Adrenal gland (tissue), 12 donors: Measurements from ENCODE around the gene ASXL2. TPM values are rescaled to one million over a fixed set of nuclear protein-coding genes. Genes with fewer than 3 reads are reported as not detected.

Experiments used
- DNase-seq, 7 donors: peaks; one replicate each; pipeline ENCODE4 v3.0.0-alpha.2; 2019 to 2020
- H3K27ac ChIP-seq, 5 donors: fragments of 200-600 bp; sonication (generic) in 4 of 5; 1 replicate in 3 of 5; 2 replicates in 2 of 5; pipeline versions ENCODE4 v1.5.1 to v1.8.0; 2016 to 2020; ENCODE audit warnings: mild to moderate bottlenecking in 1 of 5
- H3K27me3 ChIP-seq: fragments of 200-600 bp; 2 replicates; pipeline ENCODE4 v1.8.0; 2021
- H3K36me3 ChIP-seq, 2 donors: fragments of 200-600 bp; replicated peaks in 1 of 2; 1 replicate in 1 of 2; 2 replicates in 1 of 2; pipeline versions ENCODE4 v1.5.1 to v1.8.0; 2018 to 2022
- H3K4me1 ChIP-seq, 2 donors: fragments of 200-600 bp; replicated peaks in 1 of 2; 1 replicate in 1 of 2; 2 replicates in 1 of 2; pipeline versions ENCODE4 v1.5.1 to v1.8.0; 2018 to 2021
- H3K4me3 ChIP-seq, 4 donors: fragments of 200-600 bp; sonication (generic) in 3 of 4; one replicate each; pipeline ENCODE4 v1.5.1; 2016 to 2018
- H3K9me3 ChIP-seq, 3 donors: fragments of 200-600 bp; sonication (generic) in 1 of 3; replicated peaks in 1 of 3; 1 replicate in 2 of 3; 2 replicates in 1 of 3; pipeline versions ENCODE4 v1.5.1 to v1.8.0; 2016 to 2021
- POLR2A ChIP-seq, 2 donors: fragments of 450-650 bp; IDR thresholded peaks; one replicate each; pipeline ENCODE4 v1.6.1; 2017; ENCODE audit warnings: antibody characterized with exemption in 2 of 2, mild to moderate bottlenecking in 2 of 2, moderate library complexity in 1 of 2
- WGBS, 4 donors: extraction: QIAGEN DNeasy Blood & Tissue Kit in 2 of 4; methylation state at CpG; one replicate each; pipeline versions ENCODE4 v1.1.5 to v1.1.7; 2013 to 2017; 5-methylcytosine and 5-hydroxymethylcytosine counted together
- intact Hi-C, 2 donors: fragments of 100-400 bp; cut with DNase I; formaldehyde crosslinking; loops; one replicate each; pipeline versions ENCODE4 v1.14.1 to v1.15.0; 2022 to 2023
- polyA plus RNA-seq, 3 donors: library from polyadenylated mRNA; stranded (reverse); fragments of 200-250 nt in 2 of 3; fragments of 350-450 nt in 1 of 3; fragmentation: Illumina TruSeq in 1 of 3; extraction: RNeasy Lipid Tissue Mini Kit (QIAGEN cat#74804) in 1 of 3; gene quantifications; one replicate each; pipeline ENCODE4 v1.2.3, GENCODE V29; 2013 to 2014
- total RNA-seq, 9 donors: library from RNA; depleted of rRNA in 4 of 9; stranded (reverse); fragments of >200 nt in 4 of 9; fragments of 120-200 nt in 1 of 9; fragmentation: NEBNext Ultra II Directional in 1 of 9; extraction: Animal tissue kit (Norgen Biotek cat#: 25700) in 1 of 9; gene quantifications; one replicate each; pipeline versions ENCODE4 v1.1.0 to v1.2.4, GENCODE V29; 2013 to 2023
- TF ChIP-seq, protein P1 (sequence below), 6 experiments: fragments of 450-650 bp in 4 of 6; fragments of 200-600 bp in 2 of 6; sonication (generic) in 1 of 6; IDR thresholded peaks; 1 replicate in 5 of 6; 2 replicates in 1 of 6; pipeline versions ENCODE4 v1.5.1 to v1.8.0; 2016 to 2021; ENCODE audit warnings: antibody characterized with exemption in 6 of 6, mild to moderate bottlenecking in 2 of 6, moderate library complexity in 1 of 6
- donor health status: healthy with polysubstance abuse.
- donor health status: Bipolar disorder and iron deficiency.
- donor health status: DM: yes; HTN: yes; CAD: no.
- donor health status: DM: no; HTN: no; CAD: no.
- donor health status: DM: no; HTN: no; CAD: no.
- donor health status: DM: yes; HTN: yes; CAD: no.

Gene ASXL2
- total and polyA plus RNA-seq, 12 donors: 1.4 to 41.8 (median 20.9) TPM

DNA sequence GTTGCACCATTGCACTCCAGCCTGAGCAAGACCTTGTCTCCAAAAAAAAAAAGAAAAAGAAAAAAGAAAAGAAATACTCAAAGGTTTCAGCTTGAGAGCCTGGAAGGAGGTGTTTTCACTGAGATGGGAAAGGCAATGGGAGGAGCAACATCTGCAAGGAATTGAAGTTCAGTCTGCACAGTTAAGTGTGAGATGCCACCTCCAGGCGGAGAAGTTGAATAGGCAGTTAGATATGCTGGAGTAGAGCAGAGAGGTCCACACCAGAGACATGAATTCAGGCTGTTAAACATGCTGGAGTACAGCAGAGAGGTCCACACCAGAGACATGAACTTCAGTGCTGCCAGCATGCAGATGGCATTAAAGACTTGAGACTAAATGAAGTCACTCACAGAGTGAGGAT, 163.5 kb downstream of the ASXL2 start:
- TF ChIP-seq, protein P1, sequence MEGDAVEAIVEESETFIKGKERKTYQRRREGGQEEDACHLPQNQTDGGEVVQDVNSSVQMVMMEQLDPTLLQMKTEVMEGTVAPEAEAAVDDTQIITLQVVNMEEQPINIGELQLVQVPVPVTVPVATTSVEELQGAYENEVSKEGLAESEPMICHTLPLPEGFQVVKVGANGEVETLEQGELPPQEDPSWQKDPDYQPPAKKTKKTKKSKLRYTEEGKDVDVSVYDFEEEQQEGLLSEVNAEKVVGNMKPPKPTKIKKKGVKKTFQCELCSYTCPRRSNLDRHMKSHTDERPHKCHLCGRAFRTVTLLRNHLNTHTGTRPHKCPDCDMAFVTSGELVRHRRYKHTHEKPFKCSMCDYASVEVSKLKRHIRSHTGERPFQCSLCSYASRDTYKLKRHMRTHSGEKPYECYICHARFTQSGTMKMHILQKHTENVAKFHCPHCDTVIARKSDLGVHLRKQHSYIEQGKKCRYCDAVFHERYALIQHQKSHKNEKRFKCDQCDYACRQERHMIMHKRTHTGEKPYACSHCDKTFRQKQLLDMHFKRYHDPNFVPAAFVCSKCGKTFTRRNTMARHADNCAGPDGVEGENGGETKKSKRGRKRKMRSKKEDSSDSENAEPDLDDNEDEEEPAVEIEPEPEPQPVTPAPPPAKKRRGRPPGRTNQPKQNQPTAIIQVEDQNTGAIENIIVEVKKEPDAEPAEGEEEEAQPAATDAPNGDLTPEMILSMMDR (IDR thresholded peaks at IDR 0.05): no peak
- TF ChIP-seq POLR2A (IDR thresholded peaks at IDR 0.05): no peak
- H3K27ac ChIP-seq: no peak overlapping the region
- DNase-seq: no peak
- no peaks in the 10 kb centered on the region for H3K9me3 ChIP-seq
- intact Hi-C loops: no loop called here
- H3K27me3 ChIP-seq: no peaks in the 10 kb centered on the region
- WGBS, 4 donors: 77 to 90% (median 82%) methylated on average over 1 of the region's 1 CpG
- no peaks in the 10 kb centered on the region for H3K36me3 ChIP-seq
- no peaks in the 10 kb centered on the region for H3K4me1 ChIP-seq
- H3K4me3 ChIP-seq: no peak overlapping the region

DNA sequence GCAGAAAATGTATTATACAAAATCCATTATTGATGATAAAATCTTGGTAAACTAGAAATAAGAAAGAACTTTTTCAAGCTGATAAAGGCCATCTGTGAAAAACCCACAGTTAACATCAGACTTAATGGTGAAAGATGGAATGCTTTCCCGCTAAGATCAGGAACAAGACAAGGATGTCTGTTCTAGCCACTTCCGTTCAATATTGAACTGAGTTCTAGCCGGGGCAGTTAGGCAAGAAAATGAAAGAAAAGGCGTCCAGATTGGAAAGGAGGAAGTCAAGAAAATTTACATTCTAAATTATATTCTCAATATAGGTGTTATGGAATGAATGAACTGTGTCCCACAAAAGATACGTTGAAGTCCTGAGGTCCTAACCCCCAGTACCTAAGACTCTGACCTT, 165.8 kb downstream of the ASXL2 start:
- 65 to 72% (median 70%) methylated on average over 5 of the region's 5 CpGs for WGBS, 4 donors
- TF ChIP-seq, protein P1 (IDR thresholded peaks at IDR 0.05): no peak
- TF ChIP-seq POLR2A (IDR thresholded peaks at IDR 0.05): no peak
- no peak for DNase-seq
- Histone ChIP-seq H3K27me3 (no peaks in the 10 kb centered on the region), H3K4me3 (no peak overlapping the region), H3K27ac (no peak overlapping the region), H3K36me3 (no peaks in the 10 kb centered on the region), H3K9me3 (no peaks in the 10 kb centered on the region), H3K4me1 (no peaks in the 10 kb centered on the region)
- intact Hi-C loops: no loop called here

DNA sequence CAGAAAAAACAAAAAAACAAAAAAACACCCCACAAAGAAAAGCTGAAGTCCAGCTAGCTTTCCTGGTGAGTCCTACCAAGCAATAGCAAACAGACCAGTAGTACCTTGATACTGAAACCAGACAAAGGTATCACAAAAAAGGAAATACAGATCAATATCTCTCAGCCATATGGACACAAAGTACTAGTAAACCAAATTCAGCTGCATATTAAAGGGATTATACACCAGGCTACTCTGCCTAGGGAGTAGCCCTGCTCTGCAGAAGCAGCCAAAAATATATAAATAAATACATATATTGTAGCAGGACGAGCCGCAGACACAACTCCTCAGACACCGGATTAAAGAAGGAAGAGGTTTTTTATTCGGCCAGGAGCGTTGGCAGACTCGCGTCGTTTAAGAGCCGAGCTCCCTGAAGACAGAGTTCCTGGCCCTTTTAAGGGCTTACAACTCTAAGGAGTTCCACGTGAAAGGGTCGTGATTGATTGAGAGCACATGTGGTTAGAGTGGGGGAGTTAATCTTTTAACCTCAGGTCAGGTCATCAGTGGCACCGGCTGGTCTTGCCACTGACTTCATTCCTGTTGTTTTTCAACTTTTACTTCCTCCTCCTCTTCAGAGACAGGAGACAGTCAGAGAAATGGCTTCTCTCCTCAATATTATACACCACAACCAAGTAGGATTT, 166.5 kb downstream of the ASXL2 start:
- H3K4me3 ChIP-seq: no peak overlapping the region
- H3K4me1 ChIP-seq: no peaks in the 10 kb centered on the region
- no peak overlapping the region for H3K27ac ChIP-seq
- H3K9me3 ChIP-seq: no peaks in the 10 kb centered on the region
- no peaks in the 10 kb centered on the region for H3K27me3 ChIP-seq
- TF ChIP-seq, protein P1 (IDR thresholded peaks at IDR 0.05): no peak
- TF ChIP-seq POLR2A (IDR thresholded peaks at IDR 0.05): no peak
- WGBS, 4 donors: 28 to 48% (median 35%) methylated on average over 11 to 12 of the region's 12 CpGs
- no peak for DNase-seq
- H3K36me3 ChIP-seq: no peaks in the 10 kb centered on the region
- intact Hi-C loops: no loop called here

DNA sequence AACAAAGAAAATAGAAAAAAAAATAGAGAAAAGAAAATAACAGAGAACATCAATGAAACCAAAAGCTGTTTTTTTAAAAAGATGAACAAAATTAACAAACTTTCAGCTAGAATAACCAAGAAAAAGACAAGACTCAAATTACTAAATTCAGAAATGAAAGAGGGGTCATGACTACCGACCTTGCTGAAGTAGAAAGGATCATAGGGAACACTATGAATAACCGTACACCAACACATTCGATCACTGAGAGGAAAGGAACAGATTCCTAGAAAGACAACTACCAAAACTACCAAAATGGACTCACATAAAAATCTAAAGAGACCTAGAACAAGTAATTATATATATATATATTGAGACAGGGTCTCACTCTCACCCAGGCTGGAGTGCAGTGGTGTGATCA, 167.5 kb downstream of the ASXL2 start:
- Histone ChIP-seq H3K4me1 (no peaks in the 10 kb centered on the region), H3K4me3 (no peak overlapping the region), H3K27ac (no peak overlapping the region), H3K9me3 (no peaks in the 10 kb centered on the region), H3K36me3 (no peaks in the 10 kb centered on the region), H3K27me3 (no peaks in the 10 kb centered on the region)
- no peak for DNase-seq
- intact Hi-C loops: no loop called here
- no peak for TF ChIP-seq POLR2A (IDR thresholded peaks at IDR 0.05)
- TF ChIP-seq, protein P1 (IDR thresholded peaks at IDR 0.05): no peak
- WGBS, 4 donors: 82 to 89% (median 83%) methylated on average over 3 of the region's 3 CpGs
